ENCODE data around the gene ERC1.

GRCh38 chr12:1310653-1311052 lies 319.6 kb downstream of the ERC1 start:
- TF ChIP-seq CTCF (IDR thresholded peaks at IDR 0.05; ENCODE audit: poor library complexity, severe bottlenecking), result no peak
- no peak for TF ChIP-seq POLR2AphosphoS5 (IDR thresholded peaks at IDR 0.05)
- TF ChIP-seq SMC3 (conservative IDR thresholded peaks at IDR 0.05; ENCODE audit: poor library complexity), result no peak
- TF ChIP-seq EP300 (conservative IDR thresholded peaks at IDR 0.05; ENCODE audit: poor library complexity, severe bottlenecking), result no peak

Data from neural cell (in vitro differentiated cells).